HepG2 (cell line): Measurements from ENCODE around the gene POLR3GL. TPM values are rescaled to one million over a fixed set of nuclear protein-coding genes. Genes with fewer than 3 reads are reported as not detected.

Experiments
- CCDC6 ChIP-seq: sonication (generic); formaldehyde crosslinking; IDR thresholded peaks from 2 replicates; pipeline ENCODE4 v1.8.1; 2022; ENCODE audit warnings: mild to moderate bottlenecking, missing genetic modification reagents, moderate library complexity
- FOXO4 ChIP-seq: sonication (generic); formaldehyde crosslinking; conservative IDR thresholded peaks from 2 replicates; pipeline ENCODE4 v1.8.1; 2023; ENCODE audit warnings: missing genetic modification reagents
- GATAD1 ChIP-seq: IDR thresholded peaks from 2 replicates; pipeline ENCODE4 v1.6.1; 2016; ENCODE audit warnings: missing genetic modification reagents, missing compliant biosample characterization
- HMG20A ChIP-seq: IDR thresholded peaks from 2 replicates; pipeline ENCODE4 v1.6.1; 2016; ENCODE audit warnings: borderline replicate concordance
- MATR3 ChIP-seq: sonication (generic); formaldehyde crosslinking; IDR thresholded peaks from 2 replicates; pipeline ENCODE4 v1.4.0; 2020; ENCODE audit warnings: missing genetic modification reagents
- WIZ ChIP-seq: sonication (generic); formaldehyde crosslinking; IDR thresholded peaks from 2 replicates; pipeline ENCODE4 v1.5.1; 2020; ENCODE audit warnings: mild to moderate bottlenecking, missing genetic modification reagents
- ZEB1 ChIP-seq: IDR thresholded peaks from 2 replicates; pipeline ENCODE4 v1.6.1; 2012; ENCODE audit warnings: mild to moderate bottlenecking, low read depth, inconsistent platforms; ENCODE audit not compliant: insufficient replicate concordance
- ZFX ChIP-seq: sonication (generic); formaldehyde crosslinking; IDR thresholded peaks from 2 replicates; pipeline ENCODE4 v1.4.0; 2020; ENCODE audit warnings: mild to moderate bottlenecking, low read depth, missing genetic modification reagents, moderate library complexity
- ZNF260 ChIP-seq: sonication (generic); formaldehyde crosslinking; IDR thresholded peaks from 2 replicates; pipeline ENCODE4 v1.4.0; 2020; ENCODE audit warnings: missing genetic modification reagents, low read depth, mild to moderate bottlenecking, borderline replicate concordance
- ZNF407 ChIP-seq: sonication (generic); formaldehyde crosslinking; IDR thresholded peaks from one replicate; pipeline ENCODE4 v1.5.1; 2020; ENCODE audit warnings: mild to moderate bottlenecking, missing genetic modification reagents; ENCODE audit errors: not compliant biosample characterization
- ZNF468 ChIP-seq: sonication (generic); formaldehyde crosslinking; IDR thresholded peaks from 2 replicates; pipeline ENCODE4 v1.8.0; 2022; ENCODE audit warnings: mild to moderate bottlenecking, moderate library complexity, missing genetic modification reagents
- ZNF747 ChIP-seq: sonication (generic); formaldehyde crosslinking; IDR thresholded peaks from 2 replicates; pipeline ENCODE4 v1.8.1; 2023; ENCODE audit warnings: missing genetic modification reagents, mild to moderate bottlenecking, borderline replicate concordance
- polyA plus RNA-seq, 8 experiments: library from polyadenylated mRNA; depleted of rRNA in 3 of 8; stranded (reverse) in 7 of 8; unstranded in 1 of 8; fragments of >200 nt; fragmentation: Illumina TruSeq in 4 of 8; extraction: Trizol in 4 of 8; gene quantifications; 2 replicates each; pipeline versions ENCODE4 v1.2.1 to v1.2.3, GENCODE V29; 2011 to 2016; ENCODE audit warnings: low read depth in 4 of 8, missing spikeins in 1 of 8, mixed read lengths in 1 of 8; ENCODE audit not compliant: insufficient read depth in 1 of 8
- total RNA-seq, 5 experiments: library from RNA; depleted of rRNA; stranded (reverse); fragments of >200 nt; fragmentation: Illumina TruSeq; extraction: Trizol; gene quantifications; 2 replicates each; pipeline ENCODE4 v1.2.3, GENCODE V29; 2016; ENCODE audit warnings: low read depth in 1 of 5

Gene POLR3GL
- total and polyA plus RNA-seq, 2 of the 13 experiments (the other 11 are each of a cell fraction or from before 2014, with no cell fraction given): 11.5 to 12.4 TPM

DNA sequence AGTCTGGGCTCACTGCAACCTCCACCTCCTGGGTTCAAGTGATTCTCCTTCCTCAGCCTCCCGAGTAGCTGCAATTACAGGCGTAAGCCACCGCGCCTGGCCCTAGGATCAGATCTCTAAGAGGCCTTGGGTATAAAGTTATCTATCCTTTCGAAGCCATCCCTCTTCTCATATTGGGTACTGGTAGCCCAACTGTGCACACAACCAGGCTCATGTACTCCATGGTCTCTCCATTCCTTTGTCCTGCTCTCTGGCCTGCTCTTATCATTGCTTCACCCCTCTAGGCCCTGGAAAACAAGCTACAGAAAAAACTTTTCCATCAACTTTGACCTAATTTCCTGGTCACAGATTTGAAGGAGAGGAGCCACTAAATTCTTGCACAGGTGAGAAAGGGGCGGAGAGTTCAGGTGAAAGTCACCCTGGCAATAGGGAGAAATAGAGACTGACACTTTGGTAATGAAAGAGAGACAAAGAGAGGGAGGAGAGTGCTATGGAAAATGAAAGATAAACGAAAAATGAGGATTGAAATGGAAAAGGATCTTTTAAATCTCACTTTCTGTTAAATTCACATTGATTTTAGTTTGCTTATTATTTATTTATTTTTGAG is 25.9 kb downstream of the POLR3GL start (continued):
- TF ChIP-seq ZNF407 (CRISPR knock-in tag) (no peak), ZFX (0 out of 2 replicates have a peak, but pooled peaks have one; percentile 19), WIZ (CRISPR knock-in tag) (no peak), FOXO4 (CRISPR knock-in tag) (no peak), MATR3 (CRISPR knock-in tag) (no peak), CCDC6 (CRISPR knock-in tag) (no peak), ZEB1 (peak; percentile 78), GATAD1 (CRISPR knock-in tag) (no peak), ZNF747 (CRISPR knock-in tag) (no peak), ZNF260 (CRISPR knock-in tag) (no peak), ZNF468 (no peak), HMG20A (CRISPR knock-in tag) (no peak; the same call in 1 of the 2 replicates)
